HepG2 (cell line): Measurements from ENCODE around the gene ARPP21. TPM values are rescaled to one million over a fixed set of nuclear protein-coding genes. Genes with fewer than 3 reads are reported as not detected.

Experiments
- ATAC-seq: fragments of 200-7000 bp; cut with Tn5 transposase; 3 replicates; pipeline ENCODE4 v1.9.1; 2020; ENCODE audit warnings: mild to moderate bottlenecking, moderate library complexity
- BruUV-seq: library from RNA; stranded (reverse); fragments of 400-500 nt; replicated peaks from 2 replicates; lab custom pipeline; 2021; lab: Mats Ljungman, UMichigan
- CTCF ChIA-PET: fragments of 300-600 bp; formaldehyde crosslinking; extraction: SDS; loops from one replicate; lab custom pipeline; 2021; ENCODE audit warnings: low total read pairs, inconsistent platforms, low intra/inter-chr PET ratio; lab: Yijun Ruan, JAX
- POLR2A ChIA-PET: fragments of 350-600 bp; sonication (Branson Sonifier 250); formaldehyde crosslinking; loops from one replicate; lab custom pipeline; 2020; ENCODE audit warnings: antibody characterized with exemption, inconsistent platforms; lab: Yijun Ruan, JAX
- DNase-seq: peaks from one replicate; pipeline ENCODE4 v3.0.0-alpha.2; 2015; ENCODE audit warnings: low spot score
- FAIRE-seq: peaks from 3 replicates; lab custom pipeline; 2011; peaks lifted over from hg19 to GRCh38; lab: Jason Lieb, UNC
- H2AFZ ChIP-seq: one replicate; pipeline ENCODE4 v1.6.1; 2011; ENCODE audit warnings: low read length, inconsistent platforms
- H3K27ac ChIP-seq: fragments of 300-600 bp; 3 replicates; pipeline ENCODE4 v1.8.0; 2011; ENCODE audit warnings: mixed run types, mild to moderate bottlenecking, mixed read lengths, low read length, inconsistent platforms; ENCODE audit not compliant: insufficient read depth; ENCODE audit errors: extremely low read length
- H3K27me3 ChIP-seq, 2 experiments: fragments of 200-600 bp in 1 of 2; 2 replicates in 1 of 2; 3 replicates in 1 of 2; pipeline versions ENCODE4 v1.6.0 to v1.8.0; 2011; ENCODE audit warnings: low read length in 2 of 2, mild to moderate bottlenecking in 2 of 2, moderate library complexity in 2 of 2, inconsistent platforms in 1 of 2; ENCODE audit not compliant: insufficient read depth in 2 of 2, control insufficient read depth in 1 of 2
- H3K36me3 ChIP-seq, 2 experiments: fragments of 200-600 bp in 1 of 2; replicated peaks in 1 of 2; 2 replicates in 1 of 2; 3 replicates in 1 of 2; pipeline versions ENCODE4 v1.5.1 to v1.8.0; 2011; ENCODE audit warnings: low read length in 2 of 2, inconsistent platforms in 1 of 2; ENCODE audit not compliant: insufficient read depth in 2 of 2, control insufficient read depth in 1 of 2
- H3K4me1 ChIP-seq: 2 replicates; pipeline ENCODE4 v1.5.1; 2012; ENCODE audit warnings: low read length, inconsistent platforms; ENCODE audit not compliant: insufficient read depth
- H3K4me2 ChIP-seq: 2 replicates; pipeline ENCODE4 v1.6.0; 2011; ENCODE audit warnings: low read depth, low read length, inconsistent platforms
- H3K4me3 ChIP-seq, 3 experiments: fragments of 200-600 bp in 1 of 3; sonication (generic), shearing (Covaris generic) in 1 of 3; replicated peaks in 1 of 3; 2 replicates each; pipeline ENCODE4 v1.5.1; 2011 to 2016; ENCODE audit warnings: low read length in 3 of 3, inconsistent platforms in 2 of 3, low read depth in 2 of 3, mild to moderate bottlenecking in 2 of 3, control low read depth in 1 of 3, mixed read lengths in 1 of 3; ENCODE audit not compliant: insufficient read depth in 1 of 3
- H3K79me2 ChIP-seq: one replicate; pipeline ENCODE4 v1.6.1; 2011; ENCODE audit warnings: low read length, inconsistent platforms; ENCODE audit not compliant: insufficient read depth
- H3K9ac ChIP-seq: 2 replicates; pipeline ENCODE4 v1.6.0; 2011; ENCODE audit warnings: mild to moderate bottlenecking, low read depth, low read length, inconsistent platforms; ENCODE audit not compliant: insufficient read depth
- H3K9me3 ChIP-seq: 2 replicates; pipeline ENCODE4 v1.5.1; 2012; ENCODE audit warnings: mild to moderate bottlenecking, low read length
- H4K20me1 ChIP-seq: 2 replicates; pipeline ENCODE4 v1.6.0; 2011; ENCODE audit warnings: inconsistent platforms, mild to moderate bottlenecking, low read length, moderate library complexity; ENCODE audit not compliant: insufficient read depth
- ARNT ChIP-seq: fragments of 450-650 bp; IDR thresholded peaks from 2 replicates; pipeline ENCODE4 v1.6.1; 2017
- BORCS8-MEF2B ChIP-seq: sonication (generic); formaldehyde crosslinking; IDR thresholded peaks from 2 replicates; pipeline ENCODE4 v1.8.0; 2022; ENCODE audit warnings: mild to moderate bottlenecking, missing genetic modification reagents
- HINFP ChIP-seq: sonication (generic); formaldehyde crosslinking; IDR thresholded peaks from 2 replicates; pipeline ENCODE4 v1.4.0; 2020; ENCODE audit warnings: low read depth, mild to moderate bottlenecking, missing genetic modification reagents
- IRF9 ChIP-seq: sonication (generic); formaldehyde crosslinking; IDR thresholded peaks from 2 replicates; pipeline ENCODE4 v1.8.0; 2022; ENCODE audit warnings: missing genetic modification reagents, mild to moderate bottlenecking, borderline replicate concordance
- KDM2A ChIP-seq: sonication (generic); formaldehyde crosslinking; IDR thresholded peaks from 2 replicates; pipeline ENCODE4 v1.4.0; 2020; ENCODE audit warnings: low read depth, missing genetic modification reagents, borderline replicate concordance
- KDM5B ChIP-seq: sonication (generic); formaldehyde crosslinking; IDR thresholded peaks from 2 replicates; pipeline ENCODE4 v1.4.0; 2020; ENCODE audit warnings: missing genetic modification reagents, mild to moderate bottlenecking, borderline replicate concordance
- KMT2B ChIP-seq: IDR thresholded peaks from 2 replicates; pipeline ENCODE4 v1.6.1; 2016; ENCODE audit warnings: missing genetic modification reagents, missing compliant biosample characterization
- MYC ChIP-seq: sonication (generic); formaldehyde crosslinking; IDR thresholded peaks from 2 replicates; pipeline ENCODE4 v1.9.0; 2021; ENCODE audit warnings: missing genetic modification reagents, borderline replicate concordance
- PAX8 ChIP-seq: sonication (generic); formaldehyde crosslinking; IDR thresholded peaks from 2 replicates; pipeline ENCODE4 v1.8.0; 2022; ENCODE audit warnings: mild to moderate bottlenecking, missing genetic modification reagents, borderline replicate concordance
- SCMH1 ChIP-seq: sonication (generic); formaldehyde crosslinking; IDR thresholded peaks from 2 replicates; pipeline ENCODE4 v1.9.0; 2021; ENCODE audit warnings: missing genetic modification reagents, mild to moderate bottlenecking, borderline replicate concordance
- SNAI1 ChIP-seq: sonication (generic); formaldehyde crosslinking; IDR thresholded peaks from 2 replicates; pipeline ENCODE4 v1.5.0; 2020; ENCODE audit warnings: mild to moderate bottlenecking, missing genetic modification reagents, borderline replicate concordance
- SNRNP70 ChIP-seq: fragments of 200-400 bp; formaldehyde crosslinking; IDR thresholded peaks from 2 replicates; pipeline ENCODE4 v1.6.1; 2017; ENCODE audit warnings: mild to moderate bottlenecking, low read depth, low read length, moderate library complexity
- ZFP82 ChIP-seq: sonication (generic); formaldehyde crosslinking; IDR thresholded peaks from 2 replicates; pipeline ENCODE4 v1.5.1; 2020; ENCODE audit warnings: mild to moderate bottlenecking, missing genetic modification reagents, borderline replicate concordance
- ZNF235 ChIP-seq: sonication (generic); formaldehyde crosslinking; IDR thresholded peaks from 2 replicates; pipeline ENCODE4 v1.8.1; 2023; ENCODE audit warnings: mild to moderate bottlenecking, missing genetic modification reagents, borderline replicate concordance
- ZNF552 ChIP-seq: sonication (generic); formaldehyde crosslinking; IDR thresholded peaks from 2 replicates; pipeline ENCODE4 v1.9.0; 2022; ENCODE audit warnings: missing genetic modification reagents, mild to moderate bottlenecking, borderline replicate concordance
- in situ Hi-C: cut with HindIII; loops from 2 replicates; pipeline ENCODE4 v1.10.0; 2017; ENCODE audit warnings: low pct_unique_long_range_greater_than_20kb; ENCODE audit not compliant: extremely low pct_ligation_motif_present
- intact Hi-C: fragments of 100-400 bp; cut with micrococcal nuclease; formaldehyde crosslinking; loops from one replicate; pipeline ENCODE4 v1.10.0; 2022; ENCODE audit not compliant: unreplicated experiment
- polyA plus RNA-seq, 8 experiments: library from polyadenylated mRNA; depleted of rRNA in 3 of 8; stranded (reverse) in 7 of 8; unstranded in 1 of 8; fragments of >200 nt; fragmentation: Illumina TruSeq in 4 of 8; extraction: Trizol in 4 of 8; gene quantifications; 2 replicates each; pipeline versions ENCODE4 v1.2.1 to v1.2.3, GENCODE V29; 2011 to 2016; ENCODE audit warnings: low read depth in 4 of 8, missing spikeins in 1 of 8, mixed read lengths in 1 of 8; ENCODE audit not compliant: insufficient read depth in 1 of 8
- total RNA-seq, 5 experiments: library from RNA; depleted of rRNA; stranded (reverse); fragments of >200 nt; fragmentation: Illumina TruSeq; extraction: Trizol; gene quantifications; 2 replicates each; pipeline ENCODE4 v1.2.3, GENCODE V29; 2016; ENCODE audit warnings: low read depth in 1 of 5
- TF ChIP-seq, protein P1 (sequence below): sonication (generic); formaldehyde crosslinking; IDR thresholded peaks from 2 replicates; pipeline ENCODE4 v1.5.1; 2020; ENCODE audit warnings: mild to moderate bottlenecking, missing genetic modification reagents, moderate library complexity
- TF ChIP-seq, protein P2 (sequence below): sonication (generic); formaldehyde crosslinking; IDR thresholded peaks from 2 replicates; pipeline ENCODE4 v1.4.0; 2020; ENCODE audit warnings: missing genetic modification reagents, borderline replicate concordance

The ARPP21 gene
- total and polyA plus RNA-seq, 2 of the 13 experiments (the other 11 are each of a cell fraction or from before 2014, with no cell fraction given): not detected

- FAIRE-seq: no peak
- H3K9ac ChIP-seq: no peak overlapping the region
- no peaks in the 10 kb centered on the region for H3K4me1 ChIP-seq
- no peaks in the 10 kb centered on the region for H4K20me1 ChIP-seq
- peaks cover 15% of the 10 kb centered on the region for H3K9me3 ChIP-seq
- no peak overlapping the region for H3K4me2 ChIP-seq
- ATAC-seq: no peak
- H2AFZ ChIP-seq: no peak overlapping the region
- ChIA-PET CTCF (no interaction called here), POLR2A (no interaction called here)
- H3K36me3 ChIP-seq: no peaks in the 10 kb centered on the region
- in situ Hi-C loops (no loop called here), intact Hi-C loops (no loop called here)
- no peak overlapping the region for H3K27ac ChIP-seq
- no TSS peak for BruUV-seq
- DNase-seq: no peak
- H3K27me3 ChIP-seq: no peaks in the 10 kb centered on the region; a peak in 1 of 5 replicates
- H3K79me2 ChIP-seq: no peaks in the 10 kb centered on the region
- H3K4me3 ChIP-seq: no peak overlapping the region
- no peak for TF ChIP-seq HINFP (CRISPR knock-in tag)
- no peak for TF ChIP-seq KDM5B
- no peak for TF ChIP-seq ZNF552
- TF ChIP-seq SNAI1 (CRISPR knock-in tag): no peak
- TF ChIP-seq ZFP82 (CRISPR knock-in tag): no peak
- no peak for TF ChIP-seq PAX8 (CRISPR knock-in tag)
- TF ChIP-seq ARNT: no peak
- no peak for TF ChIP-seq SNRNP70
- no peak for TF ChIP-seq KDM2A
- no peak for TF ChIP-seq KMT2B
- TF ChIP-seq ZNF235: no peak
- no peak for TF ChIP-seq SCMH1 (CRISPR knock-in tag)
- TF ChIP-seq, protein P1, sequence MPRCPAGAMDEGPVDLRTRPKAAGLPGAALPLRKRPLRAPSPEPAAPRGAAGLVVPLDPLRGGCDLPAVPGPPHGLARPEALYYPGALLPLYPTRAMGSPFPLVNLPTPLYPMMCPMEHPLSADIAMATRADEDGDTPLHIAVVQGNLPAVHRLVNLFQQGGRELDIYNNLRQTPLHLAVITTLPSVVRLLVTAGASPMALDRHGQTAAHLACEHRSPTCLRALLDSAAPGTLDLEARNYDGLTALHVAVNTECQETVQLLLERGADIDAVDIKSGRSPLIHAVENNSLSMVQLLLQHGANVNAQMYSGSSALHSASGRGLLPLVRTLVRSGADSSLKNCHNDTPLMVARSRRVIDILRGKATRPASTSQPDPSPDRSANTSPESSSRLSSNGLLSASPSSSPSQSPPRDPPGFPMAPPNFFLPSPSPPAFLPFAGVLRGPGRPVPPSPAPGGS (CRISPR knock-in tag): no peak
- no peak for TF ChIP-seq BORCS8-MEF2B
- no peak for TF ChIP-seq MYC (CRISPR knock-in tag)
- TF ChIP-seq, protein P2, sequence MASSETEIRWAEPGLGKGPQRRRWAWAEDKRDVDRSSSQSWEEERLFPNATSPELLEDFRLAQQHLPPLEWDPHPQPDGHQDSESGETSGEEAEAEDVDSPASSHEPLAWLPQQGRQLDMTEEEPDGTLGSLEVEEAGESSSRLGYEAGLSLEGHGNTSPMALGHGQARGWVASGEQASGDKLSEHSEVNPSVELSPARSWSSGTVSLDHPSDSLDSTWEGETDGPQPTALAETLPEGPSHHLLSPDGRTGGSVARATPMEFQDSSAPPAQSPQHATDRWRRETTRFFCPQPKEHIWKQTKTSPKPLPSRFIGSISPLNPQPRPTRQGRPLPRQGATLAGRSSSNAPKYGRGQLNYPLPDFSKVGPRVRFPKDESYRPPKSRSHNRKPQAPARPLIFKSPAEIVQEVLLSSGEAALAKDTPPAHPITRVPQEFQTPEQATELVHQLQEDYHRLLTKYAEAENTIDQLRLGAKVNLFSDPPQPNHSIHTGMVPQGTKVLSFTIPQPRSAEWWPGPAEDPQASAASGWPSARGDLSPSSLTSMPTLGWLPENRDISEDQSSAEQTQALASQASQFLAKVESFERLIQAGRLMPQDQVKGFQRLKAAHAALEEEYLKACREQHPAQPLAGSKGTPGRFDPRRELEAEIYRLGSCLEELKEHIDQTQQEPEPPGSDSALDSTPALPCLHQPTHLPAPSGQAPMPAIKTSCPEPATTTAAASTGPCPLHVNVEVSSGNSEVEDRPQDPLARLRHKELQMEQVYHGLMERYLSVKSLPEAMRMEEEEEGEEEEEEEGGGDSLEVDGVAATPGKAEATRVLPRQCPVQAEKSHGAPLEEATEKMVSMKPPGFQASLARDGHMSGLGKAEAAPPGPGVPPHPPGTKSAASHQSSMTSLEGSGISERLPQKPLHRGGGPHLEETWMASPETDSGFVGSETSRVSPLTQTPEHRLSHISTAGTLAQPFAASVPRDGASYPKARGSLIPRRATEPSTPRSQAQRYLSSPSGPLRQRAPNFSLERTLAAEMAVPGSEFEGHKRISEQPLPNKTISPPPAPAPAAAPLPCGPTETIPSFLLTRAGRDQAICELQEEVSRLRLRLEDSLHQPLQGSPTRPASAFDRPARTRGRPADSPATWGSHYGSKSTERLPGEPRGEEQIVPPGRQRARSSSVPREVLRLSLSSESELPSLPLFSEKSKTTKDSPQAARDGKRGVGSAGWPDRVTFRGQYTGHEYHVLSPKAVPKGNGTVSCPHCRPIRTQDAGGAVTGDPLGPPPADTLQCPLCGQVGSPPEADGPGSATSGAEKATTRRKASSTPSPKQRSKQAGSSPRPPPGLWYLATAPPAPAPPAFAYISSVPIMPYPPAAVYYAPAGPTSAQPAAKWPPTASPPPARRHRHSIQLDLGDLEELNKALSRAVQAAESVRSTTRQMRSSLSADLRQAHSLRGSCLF (CRISPR knock-in tag): no peak
- no peak for TF ChIP-seq IRF9 (CRISPR knock-in tag)
Measured at GRCh38 chr3:35781558-35781957, 142.2 kb downstream of the ARPP21 start.
